Measurements from ENCODE around the gene SLC2A1.

Gene SLC2A1

DNA sequence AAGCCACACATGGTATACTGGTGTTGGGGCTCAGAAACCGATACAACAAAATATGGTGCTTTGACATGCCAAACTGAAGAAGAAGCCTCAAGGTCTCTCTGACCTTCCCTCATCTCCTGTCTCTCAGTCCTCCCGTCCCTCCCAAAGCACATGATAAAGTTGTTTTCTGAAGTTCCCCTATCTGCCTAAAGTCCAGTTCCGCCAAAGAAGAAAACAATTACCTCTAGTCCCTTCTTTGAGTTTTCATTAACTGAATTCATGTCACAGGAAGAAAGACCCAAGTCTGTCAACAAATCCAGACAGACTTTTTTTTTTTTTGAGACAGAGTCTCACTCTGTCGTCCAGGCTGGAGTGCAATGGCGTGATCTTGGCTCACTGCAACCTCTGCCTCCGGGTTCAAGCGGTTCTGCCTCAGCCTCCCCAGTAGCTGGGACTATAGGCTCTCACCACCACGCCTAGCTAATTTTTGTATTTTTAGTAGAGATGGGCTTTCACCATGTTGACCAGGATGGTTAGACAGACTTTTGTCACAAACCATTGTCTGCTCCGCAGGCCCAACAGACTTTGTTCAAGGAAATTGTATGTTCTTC, 32.2 kb upstream of the SLC2A1 start:
- H3K4me3 ChIP-seq (ENCODE audit: low read depth, low read length) = no peak overlapping the region
- TF ChIP-seq, protein P1, sequence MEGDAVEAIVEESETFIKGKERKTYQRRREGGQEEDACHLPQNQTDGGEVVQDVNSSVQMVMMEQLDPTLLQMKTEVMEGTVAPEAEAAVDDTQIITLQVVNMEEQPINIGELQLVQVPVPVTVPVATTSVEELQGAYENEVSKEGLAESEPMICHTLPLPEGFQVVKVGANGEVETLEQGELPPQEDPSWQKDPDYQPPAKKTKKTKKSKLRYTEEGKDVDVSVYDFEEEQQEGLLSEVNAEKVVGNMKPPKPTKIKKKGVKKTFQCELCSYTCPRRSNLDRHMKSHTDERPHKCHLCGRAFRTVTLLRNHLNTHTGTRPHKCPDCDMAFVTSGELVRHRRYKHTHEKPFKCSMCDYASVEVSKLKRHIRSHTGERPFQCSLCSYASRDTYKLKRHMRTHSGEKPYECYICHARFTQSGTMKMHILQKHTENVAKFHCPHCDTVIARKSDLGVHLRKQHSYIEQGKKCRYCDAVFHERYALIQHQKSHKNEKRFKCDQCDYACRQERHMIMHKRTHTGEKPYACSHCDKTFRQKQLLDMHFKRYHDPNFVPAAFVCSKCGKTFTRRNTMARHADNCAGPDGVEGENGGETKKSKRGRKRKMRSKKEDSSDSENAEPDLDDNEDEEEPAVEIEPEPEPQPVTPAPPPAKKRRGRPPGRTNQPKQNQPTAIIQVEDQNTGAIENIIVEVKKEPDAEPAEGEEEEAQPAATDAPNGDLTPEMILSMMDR (IDR thresholded peaks at IDR 0.05; ENCODE audit: low read depth, low read length) = no peak

GRCh38 chr1:42983693-42984092, 25.0 kb upstream of the SLC2A1 start:
- TF ChIP-seq, protein P1 (IDR thresholded peaks at IDR 0.05; ENCODE audit: low read depth, low read length) = no peak
- no peak overlapping the region for H3K4me3 ChIP-seq (ENCODE audit: low read depth, low read length)

DNA sequence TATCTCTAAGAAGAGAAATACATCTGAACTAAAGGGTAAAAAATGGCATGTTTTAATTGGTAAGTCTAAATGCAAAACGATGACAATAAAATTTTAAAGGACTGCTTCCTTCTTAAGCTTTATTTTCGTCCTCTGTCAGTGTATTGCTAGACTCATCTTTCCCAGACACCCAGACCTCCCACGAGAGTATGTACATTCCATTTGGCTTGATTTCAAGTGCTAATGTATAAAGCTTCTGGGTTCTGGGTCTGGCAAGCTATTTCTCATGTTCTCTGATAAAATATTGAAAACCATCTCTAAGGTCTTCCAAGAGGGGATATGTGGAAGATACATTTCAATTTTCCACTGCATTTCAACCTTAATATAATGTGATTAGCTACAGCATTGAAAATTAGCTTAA, 24.6 kb upstream of the SLC2A1 start:
- H3K4me3 ChIP-seq (ENCODE audit: low read depth, low read length) = no peak overlapping the region
- TF ChIP-seq, protein P1 (IDR thresholded peaks at IDR 0.05; ENCODE audit: low read depth, low read length) = no peak

DNA sequence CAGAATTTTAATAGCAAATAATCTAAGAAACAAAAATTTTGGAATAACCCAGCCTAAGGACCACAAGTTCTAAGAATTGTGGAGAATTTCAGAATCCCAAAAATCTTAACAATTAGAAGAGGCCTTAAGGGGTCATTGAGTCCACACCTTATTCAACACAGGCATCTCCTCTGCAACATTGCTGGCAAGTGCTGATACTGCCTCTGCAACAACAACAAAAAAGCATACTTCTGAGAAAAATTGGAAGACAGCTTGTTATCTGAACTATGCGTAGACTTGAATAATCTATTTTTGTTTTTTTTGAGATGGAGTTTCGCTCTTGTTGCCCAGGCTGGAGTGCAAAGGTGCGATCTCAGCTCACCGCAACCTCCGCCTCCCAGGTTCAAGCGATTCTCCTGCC, 24.0 kb upstream of the SLC2A1 start:
- TF ChIP-seq, protein P1 (IDR thresholded peaks at IDR 0.05; ENCODE audit: low read depth, low read length) = no peak
- H3K4me3 ChIP-seq (ENCODE audit: low read depth, low read length) = no peak overlapping the region

GRCh38 chr1:42981871-42982270, 23.2 kb upstream of the SLC2A1 start:
- TF ChIP-seq, protein P1 (IDR thresholded peaks at IDR 0.05; ENCODE audit: low read depth, low read length) = no peak
- H3K4me3 ChIP-seq (ENCODE audit: low read depth, low read length) = no peak overlapping the region

DNA sequence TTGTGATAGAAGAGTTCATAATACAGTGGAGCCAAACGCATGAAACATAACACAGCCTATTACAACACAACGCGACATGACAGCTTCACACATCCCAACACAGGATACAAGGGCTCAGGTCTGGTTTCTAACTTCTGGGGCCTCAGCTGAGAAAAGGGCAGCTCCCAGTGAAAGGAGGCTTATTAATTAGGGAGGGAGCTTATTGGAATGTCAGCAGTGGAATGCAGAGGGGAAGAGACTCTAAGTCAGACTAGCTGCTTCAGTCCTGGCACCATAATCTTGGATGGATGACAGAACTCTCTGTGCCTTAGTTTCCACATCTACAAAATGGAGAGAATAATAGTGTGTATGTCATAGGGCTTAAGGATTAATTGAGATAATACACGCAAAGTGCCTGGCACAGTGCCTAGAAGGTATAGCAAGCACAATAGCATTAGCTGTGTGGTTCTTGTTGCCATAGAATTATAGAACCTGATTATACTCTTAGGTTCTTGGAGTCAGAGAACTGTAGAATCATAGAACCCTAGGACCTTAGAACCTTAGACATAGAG, 22.7 kb upstream of the SLC2A1 start:
- TF ChIP-seq, protein P1 (IDR thresholded peaks at IDR 0.05; ENCODE audit: low read depth, low read length) = no peak
- no peak overlapping the region for H3K4me3 ChIP-seq (ENCODE audit: low read depth, low read length)

- no peak overlapping the region for H3K4me3 ChIP-seq (ENCODE audit: low read depth, low read length)
- TF ChIP-seq, protein P1 (IDR thresholded peaks at IDR 0.05; ENCODE audit: low read depth, low read length) = no peak
These were observed 21.5 kb upstream of the SLC2A1 start for GRCh38 chr1:42979896-42980800.

Data from WI38 (cell line).